Fibroblast of peridontal ligament (primary cell): ENCODE results near the gene DEPP1.

Source experiments
- DNase-seq: peaks from one replicate; pipeline ENCODE4 v3.0.0-alpha.2; 2010; ENCODE audit errors: extremely low read depth

Gene DEPP1

DNA sequence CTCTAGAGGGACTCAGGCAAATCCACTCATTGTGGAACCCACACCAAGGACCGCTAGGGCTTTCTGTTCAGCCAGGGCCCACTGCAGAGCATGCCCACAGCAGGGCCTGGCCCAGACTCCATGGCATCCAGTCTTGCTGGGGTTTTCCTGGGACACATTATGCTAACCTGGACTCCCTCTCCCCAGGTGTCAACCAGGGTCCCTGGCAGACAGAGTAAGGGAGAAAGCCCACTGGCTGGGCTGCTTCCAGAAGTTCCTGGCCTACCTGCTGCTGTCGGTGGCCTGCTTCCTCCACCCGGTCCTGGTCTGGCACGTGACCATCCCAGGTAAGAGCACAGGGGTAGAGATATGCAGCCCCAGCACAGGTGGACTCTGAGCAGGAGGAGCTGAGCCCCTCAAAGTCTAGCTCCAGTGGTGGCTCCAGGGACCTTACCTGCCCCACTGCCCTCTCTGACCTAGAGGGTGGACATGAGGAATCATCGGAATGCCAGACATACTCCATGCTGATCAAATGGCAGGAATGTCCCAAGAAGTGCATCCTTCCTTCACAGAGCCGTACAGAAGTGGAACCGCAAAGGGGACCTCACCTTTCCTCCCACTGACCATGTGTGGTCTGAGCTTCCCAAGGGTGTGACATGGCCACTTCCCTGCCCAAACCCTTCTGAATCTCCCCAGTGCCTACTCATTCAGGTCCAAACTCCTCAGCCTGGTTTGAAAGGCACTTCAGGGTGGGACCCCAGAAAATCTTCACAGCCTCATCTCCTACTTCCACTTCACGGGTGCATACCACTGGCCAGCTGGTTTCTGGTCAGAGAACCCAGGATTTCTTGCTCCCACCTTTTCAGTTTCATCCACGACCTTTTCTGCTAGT lies 44.9 kb downstream of the DEPP1 start:
- DNase-seq, result no peak

DNA sequence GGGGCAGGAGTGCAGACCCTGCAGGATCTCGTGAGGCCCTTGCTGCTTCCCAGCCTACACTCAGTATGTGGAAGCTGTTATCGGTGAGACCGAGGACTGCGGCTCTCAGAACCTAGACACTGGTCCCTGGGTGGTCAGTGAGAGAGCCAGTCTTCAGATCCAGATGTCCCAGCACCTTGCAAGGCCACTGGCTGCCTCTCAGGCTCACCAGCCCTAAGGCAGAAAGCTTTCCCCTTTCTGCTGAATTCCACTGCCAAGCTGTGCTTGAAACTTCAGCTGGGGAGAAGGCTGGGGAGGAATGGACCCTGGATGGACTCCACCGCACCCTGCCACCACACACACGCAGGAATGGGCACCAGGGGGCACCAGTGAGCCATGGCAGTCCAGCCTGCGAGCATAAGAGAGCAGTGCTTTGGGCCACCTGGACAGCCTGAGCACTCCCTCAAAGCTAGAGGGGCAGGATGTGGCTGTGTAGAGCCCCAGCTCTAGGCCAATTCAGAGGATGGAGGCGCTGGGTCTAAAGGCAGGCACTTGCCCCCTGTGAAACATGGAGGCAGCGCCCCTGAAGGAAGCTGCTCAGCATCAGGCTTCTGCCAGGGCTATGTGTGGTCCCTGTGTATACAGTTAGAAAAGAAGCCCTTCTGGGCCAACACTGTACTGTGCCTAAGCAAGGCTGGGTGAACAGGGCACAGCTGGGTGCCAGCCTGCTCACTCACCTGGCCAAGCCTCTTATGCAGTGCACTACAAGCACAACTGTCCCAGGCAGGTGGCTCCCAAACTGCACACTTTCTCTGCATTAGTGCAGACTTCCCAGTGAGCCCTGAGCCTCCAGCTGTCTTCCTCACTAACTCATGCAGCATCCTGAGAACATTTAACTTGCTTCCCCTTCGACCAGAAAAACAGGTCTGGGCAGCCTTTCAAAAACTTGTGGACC lies 45.8 kb downstream of the DEPP1 start:
- DNase-seq, result peak; percentile 78

DNA sequence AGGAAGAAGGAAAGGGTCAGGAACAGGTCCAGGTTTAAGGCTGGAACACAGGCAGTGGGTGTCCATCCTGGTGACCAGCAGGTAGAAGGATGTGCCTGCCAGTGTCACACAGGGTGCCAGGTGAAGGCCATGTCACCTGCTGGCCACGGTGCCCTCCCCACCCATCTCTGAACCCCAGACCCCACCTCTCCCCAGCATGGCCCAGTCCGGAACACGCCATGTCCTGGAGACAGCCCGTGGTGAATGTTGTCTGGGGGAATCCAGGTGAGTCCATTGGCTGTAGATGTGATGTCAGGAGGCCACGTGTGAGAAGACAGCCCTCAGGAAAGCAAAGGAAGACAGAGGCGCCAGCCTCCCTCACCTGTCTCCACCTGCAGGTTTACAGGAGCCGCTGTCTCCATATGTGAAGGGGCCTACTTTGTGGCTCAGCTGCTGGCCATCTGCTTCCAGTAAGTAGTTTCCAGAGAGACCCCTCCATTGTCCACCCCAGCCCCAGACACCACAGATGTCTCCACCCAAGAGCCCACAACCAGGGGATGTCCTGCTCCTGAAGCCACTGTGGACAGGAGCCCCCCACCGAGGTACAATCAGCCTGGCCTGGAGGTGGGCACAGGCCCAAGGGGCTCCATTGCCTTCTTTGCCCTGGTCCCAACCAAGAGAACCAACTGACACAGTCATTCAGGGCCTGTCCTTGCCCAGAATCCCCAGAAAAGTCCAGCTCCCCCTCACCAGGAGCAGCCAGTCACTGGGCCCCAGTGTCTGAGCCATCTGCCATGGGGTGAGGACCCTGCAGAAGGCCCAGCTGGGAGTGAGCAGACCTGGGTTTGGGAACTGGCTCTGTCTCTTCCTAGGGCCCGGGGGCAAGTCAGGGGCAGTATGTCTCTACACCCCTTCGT lies 46.7 kb downstream of the DEPP1 start:
- no peak for DNase-seq

DNA sequence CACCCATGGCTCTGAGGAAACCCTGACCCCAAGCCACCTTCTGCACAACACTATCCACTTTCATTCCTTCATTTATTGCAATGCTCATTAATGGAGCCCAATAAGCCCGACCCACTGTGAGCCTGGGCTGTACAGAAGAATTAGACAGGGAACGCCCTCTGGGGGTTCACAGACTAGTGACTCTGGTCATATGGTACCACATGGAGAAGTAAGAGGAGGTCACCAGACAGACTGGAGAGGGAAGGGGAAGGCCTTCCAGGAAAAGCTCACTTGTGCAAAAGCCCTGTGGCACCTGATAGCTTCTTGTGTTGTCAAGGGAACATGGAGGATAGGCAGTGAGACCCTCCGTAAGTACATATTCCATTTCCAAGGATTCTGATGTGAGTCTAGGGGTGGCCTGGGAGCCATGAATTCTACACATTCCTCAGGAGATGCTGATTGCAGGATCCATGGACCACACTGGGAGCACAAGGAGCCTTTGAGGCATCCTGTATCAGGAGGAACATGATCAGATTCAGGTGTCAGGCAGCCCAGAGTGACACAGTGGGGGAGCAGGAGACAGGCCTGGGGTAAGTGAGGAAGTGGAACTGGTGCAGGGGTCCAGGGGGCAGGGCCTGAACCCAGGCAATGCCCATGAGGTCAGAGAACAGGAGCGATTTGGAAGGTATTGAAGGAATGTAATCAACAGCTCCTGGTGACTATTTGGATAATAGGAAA lies 47.5 kb downstream of the DEPP1 start:
- no peak for DNase-seq

DNA sequence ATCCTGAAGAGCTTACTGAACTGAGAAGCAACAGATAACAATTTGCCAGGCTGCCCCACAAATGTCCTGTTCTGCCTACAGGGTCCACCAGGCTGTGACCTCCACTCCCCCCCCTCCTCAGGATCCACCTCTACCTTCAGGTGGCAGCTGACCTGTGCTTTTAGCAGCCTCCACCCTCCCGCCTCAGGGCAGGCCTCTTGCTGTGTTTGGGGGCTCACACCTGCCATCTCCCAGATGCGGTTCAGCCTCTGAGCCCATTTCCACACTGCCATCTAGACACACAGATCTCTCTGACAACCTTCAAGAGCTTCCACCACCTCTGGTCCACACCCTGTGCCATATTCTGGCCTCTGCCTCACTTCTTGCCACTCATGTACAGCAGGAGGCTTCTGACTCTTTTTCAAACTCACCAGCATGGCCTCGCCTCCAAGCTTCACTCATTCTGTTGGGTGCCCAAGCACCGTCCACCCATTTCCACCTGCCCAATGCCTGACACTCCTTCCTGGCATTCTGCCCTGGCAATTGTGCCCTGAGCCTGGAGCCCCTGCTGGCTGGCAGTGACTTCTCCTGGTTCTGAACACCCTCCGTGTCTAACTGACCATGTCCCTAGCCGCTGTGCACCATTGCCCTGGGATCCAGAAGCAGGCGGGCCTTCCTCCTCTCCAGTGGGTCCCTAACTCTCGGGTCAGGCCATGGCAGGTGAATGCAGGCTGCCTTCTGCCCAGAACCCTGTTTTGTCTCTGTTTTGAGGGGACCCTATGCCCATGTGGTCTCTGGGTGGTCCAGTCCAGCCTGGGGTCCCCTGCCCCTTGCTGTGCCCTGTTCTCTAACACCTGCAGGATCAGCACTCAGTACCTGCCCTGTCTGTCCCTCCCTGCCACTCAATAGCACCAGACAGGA lies 49.0 kb downstream of the DEPP1 start:
- DNase-seq, result no peak

DNA sequence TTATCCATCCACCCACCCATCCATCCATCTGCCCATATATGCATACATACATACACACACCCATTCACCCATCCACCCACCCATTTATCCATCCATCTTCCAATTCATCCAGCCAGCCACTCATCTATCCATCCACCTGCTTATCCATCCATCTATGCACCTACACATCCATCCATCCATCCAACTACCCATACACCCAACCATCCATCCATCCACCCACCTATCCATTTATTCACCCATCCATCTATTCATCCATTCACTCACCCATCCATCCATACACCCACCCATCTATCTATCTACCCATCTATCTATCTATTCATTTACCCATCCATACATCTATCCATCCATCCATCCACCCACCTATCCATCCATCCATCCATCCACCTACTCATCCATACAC lies 50.1 kb downstream of the DEPP1 start:
- no peak for DNase-seq

DNA sequence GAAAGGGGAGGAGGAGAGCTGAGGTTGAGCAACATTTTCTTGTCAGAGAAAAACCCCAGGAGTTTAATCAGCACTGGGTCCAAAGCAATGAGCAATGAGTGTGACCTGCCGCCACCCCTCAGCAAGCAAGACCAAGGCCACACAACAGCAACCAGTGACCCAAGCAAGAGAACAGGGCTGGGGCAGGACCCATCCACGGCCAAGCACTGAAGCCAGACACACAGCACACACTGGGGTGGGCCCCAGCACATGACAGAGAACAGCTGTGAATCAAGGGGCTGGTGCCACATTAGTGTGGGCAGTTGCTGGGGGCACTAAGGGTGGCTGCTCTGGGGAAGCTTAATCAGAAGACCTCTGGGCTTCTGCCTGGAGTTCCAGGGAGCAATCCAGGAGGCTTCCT lies 51.3 kb downstream of the DEPP1 start:
- DNase-seq, result no peak

DNA sequence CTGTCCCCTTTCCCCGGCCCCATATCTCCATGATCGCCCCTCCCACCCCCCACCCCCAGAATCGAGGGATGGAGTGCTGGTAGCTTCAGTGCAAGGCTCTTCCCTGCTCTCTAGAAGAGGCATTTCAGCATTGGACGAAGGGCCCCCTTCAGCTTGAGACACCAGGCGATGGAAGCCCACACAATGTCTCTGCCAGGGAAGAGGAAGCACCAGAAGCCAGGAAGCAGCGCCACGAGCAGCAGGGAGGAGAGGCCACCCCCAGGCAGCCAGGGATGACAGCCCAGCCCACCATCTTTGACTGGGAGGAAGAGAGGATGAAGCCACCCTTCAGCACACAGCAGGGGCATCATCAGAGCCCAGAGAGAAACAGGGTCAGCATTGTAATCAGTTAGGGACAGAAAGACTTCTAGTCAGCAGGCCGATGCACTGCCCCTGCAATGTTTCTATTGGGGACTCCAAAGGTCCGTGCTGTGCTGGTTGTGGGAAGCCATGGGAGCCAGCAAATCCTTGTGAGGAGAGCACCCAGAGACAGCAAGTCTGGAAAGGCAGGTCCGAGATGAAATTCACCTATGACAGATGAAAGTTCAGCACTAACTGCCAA lies 51.8 kb downstream of the DEPP1 start:
- no peak for DNase-seq
